GM12875 (cell line): Measurements from ENCODE around the gene METTL2A.
"Not testable (repeated sequence)": the region's sequence is repeated elsewhere in the genome, so short reads cannot be mapped to it uniquely, and the experiment has no call there.

Source experiments
- H3K4me3 ChIP-seq: one replicate; pipeline ENCODE4 v1.5.1; 2011; ENCODE audit warnings: low read depth, low read length, control low read depth
- CTCF ChIP-seq: IDR thresholded peaks from 2 replicates; pipeline ENCODE4 v1.5.1; 2011; ENCODE audit warnings: low read depth, mild to moderate bottlenecking, control low read depth, inconsistent platforms, low read length, moderate library complexity, borderline replicate concordance; ENCODE audit not compliant: insufficient read depth

Gene METTL2A

GRCh38 chr17:62423647-62424461, at the start of gene METTL2A:
TSS of gene METTL2A (plus strand) at chr17:62423897. CDS start at chr17:62423903, 6 bp downstream.
- TF ChIP-seq CTCF, result peak; percentile 53; the same call in 1 of the 2 replicates
- H3K4me3 ChIP-seq, result peak within 1 kb of the TSS; percentile 62

GRCh38 chr17:62380253-62380652, 43.4 kb upstream of the METTL2A start, which contains the start of gene EFCAB3:
TSS of gene EFCAB3 (plus strand) at chr17:62380553. CDS start at chr17:62382980, 2,427 bp downstream.
- no peak within 1 kb of the TSS for H3K4me3 ChIP-seq
- no peak for TF ChIP-seq CTCF

GRCh38 chr17:62381561-62381960, 42.1 kb upstream of the METTL2A start:
- TF ChIP-seq CTCF, result no peak
- H3K4me3 ChIP-seq, result no peak overlapping the region

GRCh38 chr17:62388856-62389255, 34.8 kb upstream of the METTL2A start:
- TF ChIP-seq CTCF, result no peak
- H3K4me3 ChIP-seq, result no peak overlapping the region

- TF ChIP-seq CTCF, result no peak
Measured at GRCh38 chr17:62392908-62393307, 30.8 kb upstream of the METTL2A start.

GRCh38 chr17:62398891-62399290, 24.8 kb upstream of the METTL2A start:
- TF ChIP-seq CTCF, result no peak
- H3K4me3 ChIP-seq, result no peak overlapping the region

More at GRCh38 chr17:62392908-62393307, 30.8 kb upstream of the METTL2A start:
- no peak overlapping the region for H3K4me3 ChIP-seq

GRCh38 chr17:62405451-62405850, 18.2 kb upstream of the METTL2A start:
- no peak for TF ChIP-seq CTCF
- H3K4me3 ChIP-seq, result no peak overlapping the region

- not testable (repeated sequence) for H3K4me3 ChIP-seq
Measured at GRCh38 chr17:62413090-62413489, 10.6 kb upstream of the METTL2A start.

- H3K4me3 ChIP-seq, result not testable (repeated sequence)
Measured at GRCh38 chr17:62426214-62426613, 2.5 kb downstream of the METTL2A start.

GRCh38 chr17:62435251-62435650, 11.6 kb downstream of the METTL2A start:
- H3K4me3 ChIP-seq, result not testable (repeated sequence)

GRCh38 chr17:62441181-62441580, 17.5 kb downstream of the METTL2A start:
- not testable (repeated sequence) for H3K4me3 ChIP-seq
